Measurements from ENCODE around the gene PHRF1.
"Not testable (repeated sequence)": the region's sequence is repeated elsewhere in the genome, so short reads cannot be mapped to it uniquely, and the experiment has no call there.

The PHRF1 gene

DNA sequence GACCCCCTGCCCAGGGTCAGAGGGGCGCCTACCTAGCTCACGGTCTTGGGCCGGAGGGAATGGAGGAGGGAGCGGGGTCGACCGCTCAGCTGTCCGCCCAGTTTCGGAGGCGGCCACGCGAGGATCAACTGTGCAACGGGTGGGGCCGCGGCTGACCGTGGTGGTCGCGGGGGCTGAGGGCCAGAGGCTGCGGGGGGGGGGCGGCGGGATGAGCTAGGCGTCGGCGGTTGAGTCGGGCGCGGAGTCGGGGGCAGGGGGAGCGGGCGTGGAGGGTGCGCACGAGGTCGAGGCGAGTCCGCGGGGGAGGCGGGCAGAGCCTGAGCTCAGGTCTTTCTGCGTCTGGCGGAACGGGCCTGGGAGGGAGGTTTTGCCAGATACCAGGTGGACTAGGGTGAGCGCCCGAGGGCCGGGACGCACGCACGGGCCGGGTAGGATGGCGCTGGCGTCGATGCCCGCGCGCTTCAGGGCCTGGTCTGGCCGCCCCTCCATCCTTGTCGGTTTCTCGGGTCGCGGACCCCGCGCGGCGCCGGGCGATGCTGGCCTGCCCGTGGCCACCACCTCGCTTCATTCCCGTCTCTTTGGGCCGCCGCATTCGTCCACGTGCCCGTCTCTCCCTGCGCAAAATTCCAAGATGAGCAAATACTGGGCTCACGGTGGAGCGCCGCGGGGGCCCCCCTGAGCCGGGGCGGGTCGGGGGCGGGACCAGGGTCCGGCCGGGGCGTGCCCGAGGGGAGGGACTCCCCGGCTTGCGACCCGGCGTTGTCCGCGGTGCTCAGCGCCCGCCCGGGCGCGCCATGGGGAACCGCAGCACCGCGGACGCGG, 60.5 kb downstream of the PHRF1 start, which contains the start of gene DRD4:
Gene DRD4, plus strand, starts transcription at position 759 of the 822 bp plus-strand sequence. Its CDS starts 36 bp downstream, at position 795.
- no peak for FAIRE-seq

DNA sequence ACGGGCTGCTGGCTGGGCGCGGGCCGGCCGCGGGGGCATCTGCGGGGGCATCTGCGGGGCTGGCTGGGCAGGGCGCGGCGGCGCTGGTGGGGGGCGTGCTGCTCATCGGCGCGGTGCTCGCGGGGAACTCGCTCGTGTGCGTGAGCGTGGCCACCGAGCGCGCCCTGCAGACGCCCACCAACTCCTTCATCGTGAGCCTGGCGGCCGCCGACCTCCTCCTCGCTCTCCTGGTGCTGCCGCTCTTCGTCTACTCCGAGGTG, 61.0 kb downstream of the PHRF1 start:
- no peak for FAIRE-seq

DNA sequence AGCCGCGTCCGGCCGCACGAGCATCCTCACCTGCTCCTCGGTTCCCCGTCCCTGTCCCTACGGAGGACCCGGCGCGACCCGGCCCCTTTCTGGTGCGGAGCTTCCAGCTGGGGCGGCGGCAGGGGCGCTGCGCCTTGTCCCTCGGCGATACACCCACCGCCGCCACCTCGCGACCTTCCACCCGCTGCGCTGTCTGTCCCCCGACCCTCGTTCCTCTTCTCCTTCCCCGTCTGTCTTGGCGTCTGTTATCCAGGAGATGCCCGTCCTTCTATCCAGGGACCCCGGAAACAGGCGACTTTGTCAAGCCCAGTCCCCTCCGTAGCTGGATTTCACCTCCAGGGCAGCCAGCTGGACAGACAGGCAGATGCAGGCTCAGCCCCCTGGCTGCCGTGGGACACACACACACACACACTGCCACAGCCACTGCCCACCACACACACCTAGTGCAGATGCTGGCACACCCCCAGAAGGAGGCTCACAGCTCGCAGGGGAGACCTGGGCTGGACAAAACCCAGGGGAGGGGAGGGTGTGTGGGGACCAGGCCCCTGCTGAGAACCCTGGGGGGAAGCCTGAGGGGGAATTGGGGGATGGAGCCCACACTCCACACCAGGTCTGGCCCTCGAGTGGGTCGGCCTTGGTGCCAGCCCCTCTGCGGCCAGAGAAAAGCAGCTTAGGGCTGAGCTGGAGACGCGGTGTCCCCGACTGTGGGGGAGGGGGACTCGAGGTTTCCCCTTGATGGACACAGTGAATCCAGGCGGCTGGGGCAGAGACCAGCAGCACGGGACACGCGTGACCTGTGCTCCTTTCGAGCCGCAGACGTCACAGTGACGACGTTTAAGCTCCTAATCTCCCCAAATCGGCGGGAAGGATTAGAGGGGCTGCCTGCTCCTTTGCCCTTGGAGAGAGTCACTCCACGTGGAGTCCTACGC, 61.6 kb downstream of the PHRF1 start:
- FAIRE-seq: no peak

DNA sequence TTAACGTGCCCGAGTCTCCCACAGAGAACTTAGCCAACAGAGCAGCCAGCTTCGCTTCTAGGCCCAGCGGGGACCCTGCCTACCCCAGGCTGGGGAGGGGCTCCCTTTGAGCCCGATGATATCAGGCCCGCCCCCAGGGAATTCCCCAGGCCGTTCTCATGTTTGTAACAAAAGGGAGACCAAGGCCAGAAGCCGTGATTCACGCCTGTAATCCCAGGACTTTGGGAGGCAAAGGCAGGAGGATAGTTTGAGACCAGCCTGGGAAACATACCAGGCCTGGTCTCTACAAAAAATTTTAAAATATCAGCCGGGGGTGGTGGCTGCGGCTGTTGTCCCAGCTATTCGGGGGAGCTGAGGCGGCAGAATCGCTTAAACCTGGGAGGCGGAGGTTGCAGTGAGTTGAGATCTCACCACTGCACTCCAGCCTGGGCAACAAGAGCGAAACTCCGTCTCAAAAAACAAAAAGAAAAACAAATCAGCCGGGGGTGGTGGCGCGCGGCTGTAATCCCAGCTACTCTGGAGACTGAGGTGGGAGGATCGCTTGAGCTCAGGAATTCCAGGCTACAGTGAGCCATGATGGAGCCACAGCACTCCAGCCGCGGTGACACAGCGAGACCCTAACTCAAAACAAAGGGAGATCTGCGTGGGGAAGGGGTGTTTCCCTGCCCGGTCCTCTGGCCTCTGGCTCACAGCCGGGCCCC, 62.5 kb downstream of the PHRF1 start:
- FAIRE-seq: no peak

DNA sequence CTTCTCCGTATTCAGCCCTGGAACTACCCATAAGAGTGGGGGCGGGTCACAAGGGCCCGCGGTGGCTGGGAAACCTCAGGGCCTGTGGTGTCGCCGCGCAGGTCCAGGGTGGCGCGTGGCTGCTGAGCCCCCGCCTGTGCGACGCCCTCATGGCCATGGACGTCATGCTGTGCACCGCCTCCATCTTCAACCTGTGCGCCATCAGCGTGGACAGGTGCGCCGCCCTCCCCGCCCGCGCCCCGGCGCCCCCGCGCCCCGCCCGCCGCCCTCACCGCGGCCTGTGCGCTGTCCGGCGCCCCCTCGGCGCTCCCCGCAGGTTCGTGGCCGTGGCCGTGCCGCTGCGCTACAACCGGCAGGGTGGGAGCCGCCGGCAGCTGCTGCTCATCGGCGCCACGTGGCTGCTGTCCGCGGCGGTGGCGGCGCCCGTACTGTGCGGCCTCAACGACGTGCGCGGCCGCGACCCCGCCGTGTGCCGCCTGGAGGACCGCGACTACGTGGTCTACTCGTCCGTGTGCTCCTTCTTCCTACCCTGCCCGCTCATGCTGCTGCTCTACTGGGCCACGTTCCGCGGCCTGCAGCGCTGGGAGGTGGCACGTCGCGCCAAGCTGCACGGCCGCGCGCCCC, 63.2 kb downstream of the PHRF1 start:
- no peak for FAIRE-seq

DNA sequence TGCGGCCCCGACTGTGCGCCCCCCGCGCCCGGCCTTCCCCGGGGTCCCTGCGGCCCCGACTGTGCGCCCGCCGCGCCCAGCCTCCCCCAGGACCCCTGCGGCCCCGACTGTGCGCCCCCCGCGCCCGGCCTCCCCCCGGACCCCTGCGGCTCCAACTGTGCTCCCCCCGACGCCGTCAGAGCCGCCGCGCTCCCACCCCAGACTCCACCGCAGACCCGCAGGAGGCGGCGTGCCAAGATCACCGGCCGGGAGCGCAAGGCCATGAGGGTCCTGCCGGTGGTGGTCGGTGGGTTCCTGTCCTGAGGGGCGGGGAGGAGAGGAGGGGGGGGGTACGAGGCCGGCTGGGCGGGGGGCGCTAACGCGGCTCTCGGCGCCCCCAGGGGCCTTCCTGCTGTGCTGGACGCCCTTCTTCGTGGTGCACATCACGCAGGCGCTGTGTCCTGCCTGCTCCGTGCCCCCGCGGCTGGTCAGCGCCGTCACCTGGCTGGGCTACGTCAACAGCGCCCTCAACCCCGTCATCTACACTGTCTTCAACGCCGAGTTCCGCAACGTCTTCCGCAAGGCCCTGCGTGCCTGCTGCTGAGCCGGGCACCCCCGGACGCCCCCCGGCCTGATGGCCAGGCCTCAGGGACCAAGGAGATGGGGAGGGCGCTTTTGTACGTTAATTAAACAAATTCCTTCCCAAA, 63.9 kb downstream of the PHRF1 start:
- no peak for FAIRE-seq

DNA sequence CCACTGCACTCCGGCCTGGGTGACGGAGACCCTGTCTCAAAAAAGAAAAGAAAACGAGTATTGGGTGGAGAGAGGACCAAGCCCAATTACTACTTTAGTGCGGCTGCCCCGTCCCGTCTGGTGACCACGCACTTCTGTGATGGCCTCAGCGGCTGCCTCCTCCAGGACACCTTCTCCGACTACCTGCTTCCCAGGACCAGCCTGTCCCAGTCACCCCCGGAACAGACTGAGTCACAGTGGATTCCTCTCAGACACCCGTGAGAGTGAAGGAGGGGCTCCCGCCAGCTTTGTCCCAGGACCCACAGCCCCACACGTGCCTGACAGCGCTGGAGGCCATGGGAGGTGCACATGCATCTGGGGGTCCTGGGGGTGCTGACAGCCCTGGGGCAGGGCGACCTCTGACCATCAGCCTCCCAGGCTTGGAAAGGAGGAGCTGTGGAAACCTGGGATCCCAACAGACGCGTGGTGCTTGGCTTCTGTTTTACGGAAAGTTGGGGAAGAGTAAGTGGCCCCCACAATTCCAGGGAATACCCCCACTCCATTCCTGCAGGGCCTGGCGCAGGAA, 65.6 kb downstream of the PHRF1 start:
- no peak for FAIRE-seq

DNA sequence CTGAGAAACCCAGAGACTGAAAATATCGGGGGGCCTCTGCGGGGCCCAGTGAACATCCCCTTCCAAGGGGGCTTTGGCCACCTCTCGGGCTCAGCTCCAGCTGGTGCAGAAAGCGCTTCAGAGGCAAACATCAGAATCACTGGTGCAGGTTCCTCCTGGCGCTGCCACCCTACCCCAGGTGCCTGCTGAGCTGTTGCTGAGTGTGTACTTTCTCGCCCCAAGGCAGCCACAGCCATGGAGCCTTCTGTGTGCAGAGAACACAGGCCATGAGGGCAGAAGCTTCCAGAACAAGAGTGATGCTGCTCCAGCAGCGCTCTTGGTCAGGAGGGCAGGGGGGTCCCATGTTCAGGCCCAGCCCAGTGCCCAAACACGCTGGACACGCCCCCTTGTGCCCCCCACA, 67.1 kb downstream of the PHRF1 start:
- no peak for FAIRE-seq

DNA sequence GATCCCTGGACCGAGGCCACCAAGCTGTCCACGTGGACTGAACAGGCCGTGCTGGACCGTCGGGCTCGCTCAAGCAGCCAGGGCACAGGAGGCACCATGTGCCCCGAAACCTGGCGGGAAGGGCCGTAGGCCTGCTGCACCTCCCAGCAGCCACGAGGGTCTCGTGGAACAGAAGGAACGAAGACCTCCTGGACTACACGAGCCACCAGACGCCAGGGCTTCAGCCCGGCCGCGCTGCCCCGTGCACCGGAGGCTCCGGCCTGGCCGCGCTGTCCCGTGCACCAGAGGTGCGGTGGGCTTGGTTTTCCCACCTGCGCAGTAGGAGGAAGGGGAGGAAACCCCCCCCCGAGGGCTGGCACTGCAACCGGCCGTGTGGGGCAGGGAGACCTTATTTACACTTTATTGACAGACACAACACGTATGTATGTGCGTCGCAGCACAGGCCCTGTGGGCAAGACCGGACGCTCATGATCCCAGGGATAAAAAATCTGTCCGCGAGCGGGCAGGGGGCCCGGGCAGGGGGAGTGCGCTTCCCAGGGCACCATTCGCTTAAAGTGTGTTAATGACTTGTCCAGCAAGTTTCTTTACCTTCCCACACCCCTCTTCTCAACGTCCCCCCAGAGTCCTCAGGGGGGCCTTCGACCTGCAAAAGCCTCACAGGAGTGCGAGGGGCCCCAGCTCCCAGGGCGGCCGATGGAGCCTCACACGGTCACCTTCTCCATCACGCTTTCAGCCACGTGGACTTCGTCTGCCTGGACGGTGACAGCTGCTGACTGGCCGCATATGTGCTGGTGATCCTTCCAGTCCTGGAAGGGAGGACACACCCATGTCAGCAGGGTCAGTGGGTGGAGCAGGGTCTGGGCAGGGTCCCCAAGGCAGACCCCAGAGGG, 67.8 kb downstream of the PHRF1 start:
- no peak for FAIRE-seq

DNA sequence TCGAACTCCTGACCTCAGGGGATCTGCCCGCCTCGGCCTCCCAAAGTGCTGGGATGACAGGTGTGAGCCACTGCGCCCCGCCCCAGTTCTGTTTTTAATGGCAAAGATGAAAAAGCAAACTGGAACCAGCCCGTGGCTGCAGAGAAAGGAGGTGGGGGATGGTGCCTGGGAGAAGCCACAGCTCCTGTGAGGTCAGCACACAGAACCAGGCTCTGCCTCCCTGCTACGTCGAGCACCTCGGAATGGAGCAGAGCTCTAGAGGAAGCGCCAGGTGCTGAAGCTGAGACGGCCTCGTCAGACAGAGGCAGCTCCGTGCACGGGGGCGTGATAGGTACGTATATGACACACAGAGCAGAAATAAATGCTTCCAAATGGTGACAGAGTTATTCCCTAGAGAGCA, 69.3 kb downstream of the PHRF1 start:
- no peak for FAIRE-seq

DNA sequence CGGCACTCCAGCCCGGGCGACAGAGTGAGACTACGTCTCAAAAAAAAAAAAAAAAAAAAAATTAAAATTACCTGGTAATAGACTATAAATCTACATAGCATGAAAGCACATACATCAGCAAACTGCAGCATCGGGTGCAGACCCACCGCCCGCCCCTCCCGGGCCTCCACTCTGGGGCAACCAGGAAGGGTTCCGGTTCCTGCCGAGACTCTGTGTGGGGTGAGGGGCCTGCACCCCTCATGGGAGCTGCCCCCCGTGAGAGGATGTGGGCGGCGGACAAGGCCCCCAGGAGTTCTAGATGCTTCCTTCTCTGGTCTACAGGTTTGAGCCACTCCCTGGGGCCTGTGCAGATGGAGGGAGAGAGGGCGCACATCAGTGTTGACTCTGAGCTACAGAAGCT, 69.9 kb downstream of the PHRF1 start:
- FAIRE-seq: no peak

DNA sequence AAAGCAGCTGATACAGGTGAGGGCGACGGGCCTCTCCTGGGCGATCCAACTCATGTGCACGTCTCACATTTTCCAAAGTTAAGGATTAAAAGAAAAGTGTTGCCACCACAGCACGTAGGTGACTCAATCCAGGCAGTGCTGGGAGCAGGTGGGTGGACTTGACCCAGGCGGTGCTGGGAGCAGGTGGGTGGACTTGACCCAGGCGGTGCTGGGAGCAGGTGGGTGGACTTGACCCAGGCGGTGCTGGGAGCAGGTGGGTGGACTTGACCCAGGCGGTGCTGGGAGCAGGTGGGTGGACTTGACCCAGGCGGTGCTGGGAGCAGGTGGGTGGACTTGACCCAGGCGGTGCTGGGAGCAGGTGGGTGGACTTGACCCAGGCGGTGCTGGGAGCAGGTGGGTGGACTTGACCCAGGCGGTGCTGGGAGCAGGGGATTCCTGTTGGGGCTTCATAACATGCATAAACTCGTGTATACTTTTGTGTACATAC, 71.4 kb downstream of the PHRF1 start:
- FAIRE-seq: not testable (repeated sequence)

DNA sequence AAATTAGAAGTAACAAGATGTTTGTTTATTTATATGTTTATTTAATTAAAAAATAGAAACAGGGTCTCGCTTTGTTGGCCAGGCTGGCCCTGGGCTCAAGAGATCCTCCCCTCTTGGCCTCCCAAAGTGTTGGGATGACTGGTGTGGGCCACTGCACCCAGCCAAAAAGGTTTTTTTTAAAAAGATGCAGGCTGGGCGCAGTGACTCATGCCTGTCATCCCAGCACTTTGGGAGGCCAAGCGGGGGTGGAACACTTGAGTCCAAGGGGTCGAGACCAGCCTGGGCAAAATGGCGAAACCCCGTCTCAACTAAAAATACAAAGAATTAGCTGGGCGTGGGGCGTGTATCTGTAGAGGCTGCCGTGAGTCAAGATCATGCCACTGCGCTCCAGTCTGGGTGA, 74.2 kb downstream of the PHRF1 start:
- FAIRE-seq: no peak

DNA sequence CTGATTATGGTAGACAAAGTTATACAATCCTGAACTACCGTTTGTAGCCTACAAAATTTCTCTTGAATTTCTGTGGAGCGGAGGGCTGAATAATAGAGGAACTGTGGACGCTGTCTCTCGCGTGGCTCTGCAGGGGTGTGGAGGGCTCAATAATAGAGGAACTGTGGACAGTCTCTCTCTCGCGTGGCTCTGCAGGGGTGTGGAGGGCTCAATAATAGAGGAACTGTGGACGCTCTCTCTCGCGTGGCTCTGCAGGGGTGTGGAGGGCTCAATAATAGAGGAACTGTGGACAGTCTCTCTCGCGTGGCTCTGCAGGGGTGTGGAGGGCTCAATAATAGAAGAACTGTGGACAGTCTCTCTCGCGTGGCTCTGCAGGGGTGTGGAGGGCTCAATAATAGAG, 76.9 kb downstream of the PHRF1 start:
- not testable (repeated sequence) for FAIRE-seq

DNA sequence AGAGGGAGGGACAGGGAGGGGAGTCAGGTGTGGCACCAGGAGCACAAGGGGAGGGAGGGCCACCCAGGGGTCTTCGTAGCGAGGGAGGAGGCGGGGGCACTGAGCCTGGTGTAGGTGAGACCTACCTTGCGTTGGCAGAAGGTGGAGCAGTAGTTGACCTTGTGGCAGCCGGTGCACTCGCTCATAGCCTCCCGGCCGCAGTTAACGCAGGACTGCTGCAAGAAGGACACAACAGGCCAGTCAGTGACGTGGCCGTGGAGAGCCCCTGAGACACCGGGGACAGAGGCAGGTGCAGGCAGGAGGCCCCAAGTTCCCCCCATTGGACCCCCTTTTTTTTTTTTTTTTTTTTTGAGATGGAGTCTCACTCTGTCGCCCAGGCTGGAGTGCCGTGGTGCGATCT, 77.6 kb downstream of the PHRF1 start:
- no peak for FAIRE-seq

DNA sequence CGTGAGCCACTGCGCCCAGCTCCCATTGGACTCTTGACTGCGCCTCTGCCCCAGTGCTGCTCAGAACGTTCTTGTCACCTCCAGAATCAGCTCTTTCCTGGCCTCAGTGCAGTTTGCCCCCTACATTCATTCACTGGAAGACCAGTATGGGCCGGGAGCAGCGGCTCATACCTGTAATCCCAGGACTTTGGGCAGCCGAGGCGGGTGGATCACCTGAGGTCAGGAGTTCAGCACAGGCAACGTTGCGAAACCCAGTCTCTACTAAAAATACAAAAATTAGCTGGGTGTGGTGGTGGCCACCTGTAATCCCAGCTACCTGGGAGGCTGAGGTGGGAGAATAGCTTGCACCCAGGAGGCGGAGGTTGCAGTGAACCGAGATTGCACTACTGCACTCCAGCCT, 78.2 kb downstream of the PHRF1 start:
- not testable (repeated sequence) for FAIRE-seq

DNA sequence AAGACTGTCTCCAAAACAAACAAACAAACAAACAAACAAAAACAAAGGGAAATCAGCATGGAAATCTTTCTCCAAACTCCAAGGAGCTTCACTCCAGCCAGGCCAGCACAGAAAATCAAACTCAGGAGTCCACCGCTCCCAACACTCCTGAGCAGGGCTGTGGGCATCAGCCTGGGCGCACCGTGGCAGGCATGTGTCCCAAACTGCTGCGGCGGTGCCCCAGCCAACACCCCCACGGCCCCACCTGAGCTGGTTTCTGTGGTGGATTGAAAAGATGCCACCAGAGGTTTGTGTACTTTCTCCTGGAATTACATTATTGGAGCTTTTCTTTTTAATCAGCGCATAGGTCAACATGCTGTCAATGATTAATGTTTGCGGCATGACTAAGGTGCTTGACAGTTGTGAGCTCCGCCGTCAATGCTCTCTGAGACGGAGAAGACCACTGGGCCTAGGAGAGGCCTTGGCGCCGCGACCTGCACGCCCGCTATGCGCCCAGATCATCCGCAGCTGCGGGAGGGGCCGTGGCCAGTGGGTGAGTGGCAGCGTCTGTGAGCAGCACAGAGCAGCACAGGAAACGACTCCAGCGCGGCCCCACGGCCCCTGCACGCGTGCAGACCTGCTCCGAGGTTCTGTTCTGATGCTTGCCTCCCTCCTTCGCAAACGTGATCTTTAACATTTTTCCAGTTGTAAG, 78.9 kb downstream of the PHRF1 start:
- FAIRE-seq: no peak

DNA sequence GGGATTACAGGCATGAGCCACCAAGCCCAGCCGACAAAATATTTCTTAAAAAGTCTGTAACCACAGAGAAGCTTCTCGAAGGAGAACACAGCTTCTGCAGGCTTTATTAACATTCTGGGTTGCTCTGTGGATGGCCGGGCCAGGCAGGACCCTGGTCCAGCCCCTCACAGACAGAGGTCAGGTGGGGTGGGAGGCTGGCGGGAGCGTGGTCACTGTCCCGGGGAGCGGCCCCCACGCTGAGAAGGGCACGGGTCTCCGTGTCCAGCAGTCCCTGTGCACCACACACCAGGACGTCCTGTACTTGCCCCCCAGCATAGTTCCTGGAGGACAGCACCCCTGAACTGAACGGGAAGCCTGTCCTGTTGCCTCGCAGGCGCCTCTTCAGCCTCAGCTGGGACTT, 80.2 kb downstream of the PHRF1 start:
- no peak for FAIRE-seq

DNA sequence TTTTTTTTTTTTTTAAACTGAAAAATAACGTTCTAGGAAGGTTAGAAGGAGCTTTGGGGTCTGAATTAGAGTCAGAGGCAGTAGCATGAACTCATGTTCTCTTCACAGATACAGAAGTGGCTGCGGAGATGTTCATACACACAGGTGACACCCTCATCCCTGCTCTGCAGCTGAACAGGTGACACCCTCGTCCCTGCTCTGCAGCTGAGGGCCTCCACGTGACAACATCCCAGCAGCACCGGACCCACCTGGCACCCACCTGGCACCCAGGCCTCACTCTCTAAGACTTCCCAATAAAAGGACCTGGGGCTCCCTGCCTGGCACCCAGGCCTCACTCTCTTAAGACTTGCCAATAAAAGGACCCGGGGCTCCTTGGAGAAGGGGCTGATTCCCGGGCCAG, 80.6 kb downstream of the PHRF1 start:
- no peak for FAIRE-seq

DNA sequence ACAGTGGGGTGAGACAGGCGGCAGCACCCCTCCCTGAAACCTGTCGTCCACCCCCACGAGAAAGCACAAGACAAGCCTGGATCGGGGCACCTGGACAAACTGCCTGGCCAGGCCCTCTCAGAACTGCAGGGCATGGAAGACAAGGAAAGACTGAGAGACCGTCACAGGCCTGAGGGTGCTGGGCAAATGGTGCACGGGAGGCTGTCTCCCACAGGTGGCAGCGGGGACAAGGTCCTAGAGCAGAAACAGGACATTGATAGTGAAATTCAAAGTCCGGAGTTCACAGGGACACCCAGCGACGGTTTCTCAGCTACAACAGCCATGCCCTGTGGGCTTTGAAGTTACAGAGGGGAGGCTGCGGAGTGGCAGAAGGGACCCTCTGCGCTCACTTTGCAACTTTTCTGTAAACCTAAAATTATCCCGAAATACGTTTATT, 81.4 kb downstream of the PHRF1 start:
- no peak for FAIRE-seq
